C4-2B (cell line): ENCODE measurements around the gene NR1I2.

Source experiments
- H3K27ac ChIP-seq: fragments of 450-650 bp; 2 replicates; pipeline ENCODE4 v1.5.1; 2017
- ZFX ChIP-seq: fragments of 450-650 bp; IDR thresholded peaks from 2 replicates; pipeline ENCODE4 v1.6.1; 2017
- TF ChIP-seq, protein P1 (sequence below): fragments of 450-650 bp; conservative IDR thresholded peaks from 2 replicates; pipeline ENCODE4 v1.5.1; 2017; ENCODE audit warnings: mild to moderate bottlenecking

The NR1I2 gene

DNA sequence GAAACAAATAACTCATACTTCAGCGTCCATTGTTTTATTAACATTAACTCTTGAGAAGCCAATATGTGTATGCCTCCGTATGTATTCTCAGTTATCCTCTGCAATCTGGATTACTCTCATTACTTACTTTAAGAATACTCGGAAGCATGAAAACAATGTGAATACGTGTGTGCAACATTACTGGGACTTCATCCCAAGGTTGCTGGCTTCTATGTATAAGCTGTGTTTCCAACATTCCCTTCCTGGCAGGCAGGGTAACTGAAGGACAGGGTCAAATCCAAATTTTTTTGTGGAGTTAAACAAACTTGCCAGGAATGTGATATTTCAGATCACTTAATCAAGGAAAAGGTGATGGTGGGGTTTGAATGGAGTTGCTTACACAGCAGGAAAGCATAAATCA lies 34.5 kb upstream of the NR1I2 start:
- TF ChIP-seq, protein P1, sequence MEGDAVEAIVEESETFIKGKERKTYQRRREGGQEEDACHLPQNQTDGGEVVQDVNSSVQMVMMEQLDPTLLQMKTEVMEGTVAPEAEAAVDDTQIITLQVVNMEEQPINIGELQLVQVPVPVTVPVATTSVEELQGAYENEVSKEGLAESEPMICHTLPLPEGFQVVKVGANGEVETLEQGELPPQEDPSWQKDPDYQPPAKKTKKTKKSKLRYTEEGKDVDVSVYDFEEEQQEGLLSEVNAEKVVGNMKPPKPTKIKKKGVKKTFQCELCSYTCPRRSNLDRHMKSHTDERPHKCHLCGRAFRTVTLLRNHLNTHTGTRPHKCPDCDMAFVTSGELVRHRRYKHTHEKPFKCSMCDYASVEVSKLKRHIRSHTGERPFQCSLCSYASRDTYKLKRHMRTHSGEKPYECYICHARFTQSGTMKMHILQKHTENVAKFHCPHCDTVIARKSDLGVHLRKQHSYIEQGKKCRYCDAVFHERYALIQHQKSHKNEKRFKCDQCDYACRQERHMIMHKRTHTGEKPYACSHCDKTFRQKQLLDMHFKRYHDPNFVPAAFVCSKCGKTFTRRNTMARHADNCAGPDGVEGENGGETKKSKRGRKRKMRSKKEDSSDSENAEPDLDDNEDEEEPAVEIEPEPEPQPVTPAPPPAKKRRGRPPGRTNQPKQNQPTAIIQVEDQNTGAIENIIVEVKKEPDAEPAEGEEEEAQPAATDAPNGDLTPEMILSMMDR, result no peak
- TF ChIP-seq ZFX, result no peak
- H3K27ac ChIP-seq, result no peak overlapping the region

- no peak overlapping the region for H3K27ac ChIP-seq
- TF ChIP-seq, protein P1, result no peak
- TF ChIP-seq ZFX, result no peak
Measured at GRCh38 chr3:119748991-119749390, 32.9 kb upstream of the NR1I2 start.

DNA sequence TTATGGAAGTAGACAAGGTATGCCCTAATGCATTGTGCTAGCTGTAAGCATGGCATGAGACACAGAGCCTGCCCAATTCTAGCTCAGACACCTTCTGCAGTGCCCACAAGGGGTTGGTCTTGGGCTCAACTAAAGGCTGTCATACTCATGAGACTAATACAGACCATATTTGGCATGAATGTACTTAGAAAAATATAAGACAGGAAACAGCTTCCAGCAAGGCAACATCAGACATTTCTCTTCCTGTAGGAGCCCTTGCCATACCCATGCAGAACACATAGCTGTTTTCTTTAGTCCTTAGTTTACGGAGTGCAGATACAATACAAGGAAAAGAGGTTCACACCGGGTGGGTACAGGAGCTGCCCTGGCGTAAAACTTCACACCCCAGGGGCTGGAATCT lies 30.5 kb upstream of the NR1I2 start:
- no peak overlapping the region for H3K27ac ChIP-seq
- TF ChIP-seq, protein P1, result no peak
- no peak for TF ChIP-seq ZFX

- TF ChIP-seq, protein P1, result no peak
- TF ChIP-seq ZFX, result no peak
- no peak overlapping the region for H3K27ac ChIP-seq
Measured at GRCh38 chr3:119759962-119760361, 21.9 kb upstream of the NR1I2 start.

DNA sequence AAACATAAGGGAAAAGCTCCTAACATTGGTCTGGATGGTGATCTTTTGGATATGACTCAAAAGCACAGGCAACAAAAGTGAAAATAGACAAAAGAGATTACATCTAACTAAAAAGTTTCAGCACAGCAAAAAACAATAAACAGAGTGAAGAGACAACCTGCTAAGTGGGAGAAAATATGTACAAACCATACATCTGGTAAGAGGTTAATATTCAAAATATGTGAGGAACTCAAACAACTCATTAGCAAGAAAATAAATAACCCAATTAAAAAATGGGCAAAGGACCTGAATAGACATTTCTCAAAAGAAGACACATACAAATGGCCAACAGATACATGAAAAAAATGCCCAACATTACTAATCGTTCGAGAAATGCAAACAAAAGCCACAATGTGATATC lies 19.0 kb upstream of the NR1I2 start:
- no peak for TF ChIP-seq ZFX
- TF ChIP-seq, protein P1, result no peak

GRCh38 chr3:119763466-119763865 lies 18.4 kb upstream of the NR1I2 start:
- TF ChIP-seq ZFX, result no peak
- TF ChIP-seq, protein P1, result no peak
- H3K27ac ChIP-seq, result no peak overlapping the region

More for the DNA sequence above, 19.0 kb upstream of the NR1I2 start:
- no peak overlapping the region for H3K27ac ChIP-seq

DNA sequence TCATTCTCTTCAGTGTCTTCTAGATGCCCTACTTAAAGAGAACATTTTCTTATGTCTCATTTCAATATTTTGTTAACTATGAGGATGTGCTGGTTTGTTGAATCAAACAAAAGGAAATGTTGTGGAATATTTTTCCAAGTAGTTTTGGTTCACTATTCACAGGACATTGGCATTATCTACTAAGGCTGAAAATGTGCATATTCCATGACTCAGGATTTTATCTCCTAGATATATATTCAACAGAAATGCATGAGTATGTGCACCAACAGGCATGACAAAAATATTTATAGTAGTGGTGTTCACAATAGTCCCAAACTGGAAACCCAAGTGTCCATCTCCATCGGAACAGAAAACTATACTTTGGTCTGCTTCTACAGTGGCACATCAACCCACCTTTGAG lies 16.7 kb upstream of the NR1I2 start:
- H3K27ac ChIP-seq, result no peak overlapping the region
- TF ChIP-seq, protein P1, result no peak
- no peak for TF ChIP-seq ZFX
